ENCODE measurements around the gene MYT1.

- TF ChIP-seq ZNF274 (IDR thresholded peaks at IDR 0.05; ENCODE audit: low read depth, low read length) (no peak), YY1 (IDR thresholded peaks at IDR 0.05; ENCODE audit: insufficient read depth, insufficient read length) (no peak), SUZ12 (IDR thresholded peaks at IDR 0.05; ENCODE audit: extremely low read depth, insufficient read depth, insufficient read length) (no peak)
Measured at GRCh38 chr20:64230461-64231145, 66.4 kb downstream of the MYT1 start.
